Measurements from ENCODE around the gene LRP1B. TPM values are rescaled to one million over a fixed set of nuclear protein-coding genes. Genes with fewer than 3 reads are reported as not detected.

The LRP1B gene
- total RNA-seq, 1 experiment from 2014 or later: 0.21 TPM

DNA sequence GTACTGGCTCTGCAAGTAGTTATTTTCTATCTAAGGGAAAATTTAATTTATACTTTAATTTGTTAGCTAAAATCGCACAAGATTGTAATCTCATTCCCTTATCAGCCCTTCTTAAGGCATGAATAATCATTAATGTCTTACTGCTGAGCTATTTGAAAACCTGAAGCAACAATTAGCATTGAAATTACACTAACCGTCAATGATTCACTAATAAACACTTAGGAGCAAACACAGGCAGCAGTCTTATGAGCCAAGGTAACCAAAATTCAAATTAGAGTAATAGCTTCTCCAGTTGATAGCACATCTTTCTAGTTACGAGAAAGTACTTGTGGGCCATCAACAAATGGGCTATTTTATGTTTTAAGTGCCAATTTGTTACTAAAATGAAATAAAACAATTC is 1289.7 kb downstream of the LRP1B start:
- Mint-ChIP-seq H3K27ac (ENCODE audit: unreplicated experiment) (no peak overlapping the region), H3K4me1 (ENCODE audit: low read depth, unreplicated experiment) (no peaks in the 10 kb centered on the region), H3K27me3 (ENCODE audit: unreplicated experiment) (no peaks in the 10 kb centered on the region), H3K9me3 (ENCODE audit: low read depth, unreplicated experiment) (no peaks in the 10 kb centered on the region), H3K36me3 (ENCODE audit: insufficient read depth, unreplicated experiment) (peaks cover 5% of the 10 kb centered on the region), H3K4me3 (ENCODE audit: low read depth, unreplicated experiment) (no peak overlapping the region)
- DNase-seq: no peak
- BruUV-seq (replicated peaks): no TSS peak
- CTCF ChIA-PET: no interaction called here
- TF ChIP-seq, protein P1, sequence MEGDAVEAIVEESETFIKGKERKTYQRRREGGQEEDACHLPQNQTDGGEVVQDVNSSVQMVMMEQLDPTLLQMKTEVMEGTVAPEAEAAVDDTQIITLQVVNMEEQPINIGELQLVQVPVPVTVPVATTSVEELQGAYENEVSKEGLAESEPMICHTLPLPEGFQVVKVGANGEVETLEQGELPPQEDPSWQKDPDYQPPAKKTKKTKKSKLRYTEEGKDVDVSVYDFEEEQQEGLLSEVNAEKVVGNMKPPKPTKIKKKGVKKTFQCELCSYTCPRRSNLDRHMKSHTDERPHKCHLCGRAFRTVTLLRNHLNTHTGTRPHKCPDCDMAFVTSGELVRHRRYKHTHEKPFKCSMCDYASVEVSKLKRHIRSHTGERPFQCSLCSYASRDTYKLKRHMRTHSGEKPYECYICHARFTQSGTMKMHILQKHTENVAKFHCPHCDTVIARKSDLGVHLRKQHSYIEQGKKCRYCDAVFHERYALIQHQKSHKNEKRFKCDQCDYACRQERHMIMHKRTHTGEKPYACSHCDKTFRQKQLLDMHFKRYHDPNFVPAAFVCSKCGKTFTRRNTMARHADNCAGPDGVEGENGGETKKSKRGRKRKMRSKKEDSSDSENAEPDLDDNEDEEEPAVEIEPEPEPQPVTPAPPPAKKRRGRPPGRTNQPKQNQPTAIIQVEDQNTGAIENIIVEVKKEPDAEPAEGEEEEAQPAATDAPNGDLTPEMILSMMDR (IDR thresholded peaks at IDR 0.05; ENCODE audit: unreplicated experiment): no peak
- intact Hi-C loops (cut with micrococcal nuclease; ENCODE audit: unreplicated experiment): no loop called here

GRCh38 chr2:140836826-140837225 is 1294.0 kb downstream of the LRP1B start:
- no peaks in the 10 kb centered on the region for H3K27me3 Mint-ChIP-seq (ENCODE audit: unreplicated experiment)
- H3K9me3 Mint-ChIP-seq (ENCODE audit: low read depth, unreplicated experiment): peaks cover 3% of the 10 kb centered on the region
- TF ChIP-seq, protein P1 (IDR thresholded peaks at IDR 0.05; ENCODE audit: unreplicated experiment): no peak
- intact Hi-C loops (cut with micrococcal nuclease; ENCODE audit: unreplicated experiment): no loop called here
- CTCF ChIA-PET: no interaction called here
- H3K4me1 Mint-ChIP-seq (ENCODE audit: low read depth, unreplicated experiment): no peaks in the 10 kb centered on the region
- no peaks in the 10 kb centered on the region for H3K36me3 Mint-ChIP-seq (ENCODE audit: insufficient read depth, unreplicated experiment)
- no peak overlapping the region for H3K27ac Mint-ChIP-seq (ENCODE audit: unreplicated experiment)
- DNase-seq: no peak
- BruUV-seq (replicated peaks): no TSS peak
- no peak overlapping the region for H3K4me3 Mint-ChIP-seq (ENCODE audit: low read depth, unreplicated experiment)

- no peaks in the 10 kb centered on the region for H3K4me1 Mint-ChIP-seq (ENCODE audit: low read depth, unreplicated experiment)
- no peak overlapping the region for H3K27ac Mint-ChIP-seq (ENCODE audit: unreplicated experiment)
- H3K27me3 Mint-ChIP-seq (ENCODE audit: unreplicated experiment): no peaks in the 10 kb centered on the region
- TF ChIP-seq, protein P1 (IDR thresholded peaks at IDR 0.05; ENCODE audit: unreplicated experiment): no peak
- DNase-seq: no peak
- intact Hi-C loops (cut with micrococcal nuclease; ENCODE audit: unreplicated experiment): no loop called here
- H3K36me3 Mint-ChIP-seq (ENCODE audit: insufficient read depth, unreplicated experiment): no peaks in the 10 kb centered on the region
- CTCF ChIA-PET: no interaction called here
- no peak overlapping the region for H3K4me3 Mint-ChIP-seq (ENCODE audit: low read depth, unreplicated experiment)
- H3K9me3 Mint-ChIP-seq (ENCODE audit: low read depth, unreplicated experiment): peaks cover 3% of the 10 kb centered on the region
- BruUV-seq (replicated peaks): no TSS peak
Measured at GRCh38 chr2:140835079-140835478, 1295.7 kb downstream of the LRP1B start.

DNA sequence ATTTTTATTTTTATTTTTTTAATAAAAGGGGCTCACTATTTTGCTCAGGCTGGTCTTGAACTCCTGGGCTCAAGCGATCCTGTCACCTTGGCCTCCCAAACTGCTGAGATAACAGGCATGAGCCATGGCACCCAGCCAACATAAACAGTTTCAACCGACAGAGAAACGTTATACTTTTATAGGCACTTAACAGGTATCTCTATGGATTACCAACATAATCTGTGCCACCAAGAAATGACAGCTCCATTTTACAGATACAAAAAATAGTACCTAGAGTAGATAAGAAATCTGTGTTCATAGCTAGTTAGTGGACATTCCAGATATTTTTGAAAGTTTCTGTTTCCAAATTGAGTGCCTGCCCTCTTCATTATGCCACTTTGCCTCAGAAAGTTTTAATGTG is 1316.7 kb downstream of the LRP1B start:
- intact Hi-C loops (cut with micrococcal nuclease; ENCODE audit: unreplicated experiment): no loop called here

More for the DNA sequence above, 1316.7 kb downstream of the LRP1B start:
- BruUV-seq (replicated peaks): no TSS peak
- Mint-ChIP-seq H3K27ac (ENCODE audit: unreplicated experiment) (no peak overlapping the region), H3K4me1 (ENCODE audit: low read depth, unreplicated experiment) (peaks cover 20% of the 10 kb centered on the region), H3K9me3 (ENCODE audit: low read depth, unreplicated experiment) (no peaks in the 10 kb centered on the region), H3K4me3 (ENCODE audit: low read depth, unreplicated experiment) (no peak overlapping the region), H3K36me3 (ENCODE audit: insufficient read depth, unreplicated experiment) (no peaks in the 10 kb centered on the region), H3K27me3 (ENCODE audit: unreplicated experiment) (no peaks in the 10 kb centered on the region)
- TF ChIP-seq, protein P1 (IDR thresholded peaks at IDR 0.05; ENCODE audit: unreplicated experiment): no peak
- no peak for DNase-seq
- CTCF ChIA-PET: interaction anchor here (0.6 kb wide), 1 partner anchor 1484 kb away, joined by 4 read pairs; no protein-coding TSS in a partner anchor
